H9 (cell line): ENCODE data around the gene NTNG2. TPM values are rescaled to one million over a fixed set of nuclear protein-coding genes. Genes with fewer than 3 reads are reported as not detected.

ENCODE experiments used
- DNase-seq: peaks from one replicate; pipeline ENCODE4 v3.0.0-alpha.2; 2017
- H2AFZ ChIP-seq: one replicate; pipeline ENCODE4 v1.6.1; 2013; ENCODE audit warnings: mild to moderate bottlenecking, low read length, control low read depth, moderate library complexity
- H2AK5ac ChIP-seq: 2 replicates; pipeline ENCODE4 v1.6.1; 2013; ENCODE audit warnings: low read length, control low read depth, mixed read lengths; ENCODE audit not compliant: insufficient read length
- H2BK120ac ChIP-seq: one replicate; pipeline ENCODE4 v1.6.1; 2013; ENCODE audit warnings: low read depth, mild to moderate bottlenecking, low read length, control low read depth, inconsistent platforms; ENCODE audit not compliant: poor library complexity, severe bottlenecking
- H2BK12ac ChIP-seq: 2 replicates; pipeline ENCODE4 v1.6.1; 2013; ENCODE audit warnings: low read length, control low read depth, mixed read lengths, low read depth; ENCODE audit not compliant: insufficient read length
- H2BK15ac ChIP-seq: 2 replicates; pipeline ENCODE4 v1.6.1; 2013; ENCODE audit warnings: low read depth, low read length, control low read depth
- H2BK20ac ChIP-seq: one replicate; pipeline ENCODE4 v1.6.1; 2013; ENCODE audit warnings: low read depth, mild to moderate bottlenecking, low read length, control low read depth, inconsistent platforms; ENCODE audit not compliant: poor library complexity, severe bottlenecking
- H2BK5ac ChIP-seq: 2 replicates; pipeline ENCODE4 v1.6.1; 2013; ENCODE audit warnings: low read length, control low read depth, mixed read lengths; ENCODE audit not compliant: insufficient read length
- H3K14ac ChIP-seq: 2 replicates; pipeline ENCODE4 v1.6.1; 2013; ENCODE audit warnings: low read length, control low read depth; ENCODE audit not compliant: insufficient read depth
- H3K18ac ChIP-seq: 2 replicates; pipeline ENCODE4 v1.6.1; 2013; ENCODE audit warnings: low read depth, mild to moderate bottlenecking, mixed read lengths, low read length, control low read depth; ENCODE audit not compliant: insufficient read length
- H3K23ac ChIP-seq: 2 replicates; pipeline ENCODE4 v1.6.1; 2013; ENCODE audit warnings: low read length, control low read depth, mixed read lengths, low read depth; ENCODE audit not compliant: insufficient read length
- H3K23me2 ChIP-seq: 2 replicates; pipeline ENCODE4 v1.6.1; 2013; ENCODE audit warnings: low read depth, mild to moderate bottlenecking, mixed read lengths, low read length, control low read depth; ENCODE audit not compliant: insufficient read length, poor library complexity, severe bottlenecking
- H3K27ac ChIP-seq: 2 replicates; pipeline ENCODE4 v1.5.1; 2013; ENCODE audit warnings: low read length, control low read depth, mixed read lengths, low read depth; ENCODE audit not compliant: insufficient read length
- H3K27me3 ChIP-seq: 2 replicates; pipeline ENCODE4 v1.6.1; 2013; ENCODE audit warnings: low read length, control low read depth, inconsistent platforms; ENCODE audit not compliant: insufficient read depth
- H3K4ac ChIP-seq: 2 replicates; pipeline ENCODE4 v1.6.1; 2013; ENCODE audit warnings: low read depth, mild to moderate bottlenecking, control low read depth, inconsistent platforms, low read length, moderate library complexity
- H3K4me1 ChIP-seq: 2 replicates; pipeline ENCODE4 v1.6.1; 2013; ENCODE audit warnings: low read length, control low read depth, inconsistent platforms; ENCODE audit not compliant: insufficient read depth
- H3K4me2 ChIP-seq: 2 replicates; pipeline ENCODE4 v1.6.1; 2013; ENCODE audit warnings: low read length, control low read depth, mixed read lengths; ENCODE audit not compliant: insufficient read length, insufficient read depth
- H3K56ac ChIP-seq: 2 replicates; pipeline ENCODE4 v1.6.1; 2013; ENCODE audit warnings: low read depth, mild to moderate bottlenecking, mixed read lengths, low read length, control low read depth; ENCODE audit not compliant: insufficient read length
- H3K79me1 ChIP-seq: 2 replicates; pipeline ENCODE4 v1.6.1; 2013; ENCODE audit warnings: low read depth, mild to moderate bottlenecking, moderate library complexity, low read length, control low read depth, inconsistent platforms; ENCODE audit not compliant: insufficient read depth, poor library complexity, severe bottlenecking
- H3K79me2 ChIP-seq: 2 replicates; pipeline ENCODE4 v1.6.1; 2013; ENCODE audit warnings: low read length, control low read depth, inconsistent platforms; ENCODE audit not compliant: insufficient read depth
- H3K9ac ChIP-seq: 2 replicates; pipeline ENCODE4 v1.6.1; 2013; ENCODE audit warnings: low read length, control low read depth, mixed read lengths; ENCODE audit not compliant: insufficient read length; ENCODE audit errors: extremely low read depth
- H3K9me3 ChIP-seq: one replicate; pipeline ENCODE4 v1.6.1; 2013; ENCODE audit warnings: low read depth, low read length, inconsistent platforms; ENCODE audit not compliant: control insufficient read depth
- H3T11ph ChIP-seq: one replicate; pipeline ENCODE4 v1.6.1; 2013; ENCODE audit warnings: mild to moderate bottlenecking, low read length, control low read depth, inconsistent platforms
- H4K20me1 ChIP-seq: one replicate; pipeline ENCODE4 v1.6.1; 2013; ENCODE audit not compliant: control insufficient read depth, insufficient read length, insufficient read depth
- H4K5ac ChIP-seq: 2 replicates; pipeline ENCODE4 v1.6.1; 2013; ENCODE audit warnings: low read depth, mild to moderate bottlenecking, mixed read lengths, low read length, control low read depth; ENCODE audit not compliant: insufficient read length
- H4K8ac ChIP-seq: replicated peaks from 2 replicates; pipeline ENCODE4 v1.6.1; 2013; ENCODE audit warnings: low read length, control low read depth, mixed read lengths, low read depth; ENCODE audit not compliant: insufficient read length
- H4K91ac ChIP-seq: 2 replicates; pipeline ENCODE4 v1.6.1; 2013; ENCODE audit warnings: low read depth, mild to moderate bottlenecking, moderate library complexity, mixed read lengths, low read length, control low read depth; ENCODE audit not compliant: insufficient read length
- H3K27ac Mint-ChIP-seq, 3 experiments: 2 replicates in 2 of 3; 3 replicates in 1 of 3; pipeline ENCODE4 v1.8.0; 2020 to 2021; ENCODE audit warnings: mixed read lengths in 3 of 3, mild to moderate bottlenecking in 1 of 3, moderate library complexity in 1 of 3
- H3K27me3 Mint-ChIP-seq: 2 replicates; pipeline ENCODE4 v1.8.0; 2021; ENCODE audit warnings: low read depth, mild to moderate bottlenecking, moderate library complexity, mixed read lengths
- H3K36me3 Mint-ChIP-seq, 3 experiments: 2 replicates in 2 of 3; 3 replicates in 1 of 3; pipeline ENCODE4 v1.8.0; 2020 to 2021; ENCODE audit warnings: low read depth in 3 of 3, mixed read lengths in 3 of 3; ENCODE audit not compliant: insufficient read depth in 1 of 3
- H3K4me1 Mint-ChIP-seq, 2 experiments: 2 replicates each; pipeline ENCODE4 v1.8.0; 2020; ENCODE audit warnings: mixed read lengths in 2 of 2
- H3K4me3 Mint-ChIP-seq, 2 experiments: 2 replicates in 1 of 2; 3 replicates in 1 of 2; pipeline ENCODE4 v1.8.0; 2020 to 2021; ENCODE audit warnings: mild to moderate bottlenecking in 2 of 2, mixed read lengths in 2 of 2, moderate library complexity in 1 of 2
- H3K9me3 Mint-ChIP-seq, 2 experiments: 2 replicates in 1 of 2; 3 replicates in 1 of 2; pipeline ENCODE4 v1.8.0; 2020; ENCODE audit warnings: mild to moderate bottlenecking in 2 of 2, mixed read lengths in 2 of 2, moderate library complexity in 1 of 2
- WGBS: extraction: QIAGEN DNeasy Blood & Tissue Kit; methylation state at CpG from one replicate; pipeline ENCODE4 v1.1.7; 2013; ENCODE audit warnings: missing lambda C conversion rate, low lambda C conversion rate, mixed read lengths; ENCODE audit not compliant: insufficient read length; ENCODE audit errors: extremely low coverage; 5-methylcytosine and 5-hydroxymethylcytosine counted together
- total RNA-seq: library from RNA; stranded (reverse); gene quantifications from 2 replicates; pipeline ENCODE4 v1.2.1, GENCODE V29; 2021
- TF ChIP-seq, protein P1 (sequence below): fragments of 200-600 bp; sonication (generic); conservative IDR thresholded peaks from 3 replicates; pipeline ENCODE4 v1.8.0; 2021; ENCODE audit warnings: antibody characterized with exemption, mild to moderate bottlenecking

NTNG2 gene
- total RNA-seq, 1 experiment from 2014 or later, result 0.52 TPM

DNA sequence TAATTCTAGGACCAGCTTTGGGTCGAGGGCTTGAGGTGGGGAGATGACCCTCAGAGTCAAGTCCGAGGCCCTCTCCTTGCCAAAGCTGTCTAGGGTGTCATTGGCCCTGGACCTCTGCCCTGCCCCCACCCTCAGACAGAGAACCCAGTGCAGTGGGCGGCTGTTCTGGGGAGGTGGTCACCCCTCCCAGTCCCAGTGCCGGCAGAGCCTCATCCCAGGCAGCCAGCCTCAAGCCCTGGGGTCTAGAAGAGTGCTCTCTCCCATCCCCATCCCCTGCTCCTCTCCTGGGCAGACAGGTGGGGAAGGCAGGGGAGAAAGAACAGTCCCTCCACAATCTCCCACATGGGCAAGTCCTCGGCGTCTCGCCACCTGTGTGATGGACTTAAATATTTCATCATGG is 7.0 kb downstream of the NTNG2 start:
- H2BK5ac ChIP-seq, result no peak overlapping the region
- WGBS, result no CpG with 5 or more reads among the region's 7 CpGs
- no peaks in the 10 kb centered on the region for H3K79me2 ChIP-seq
- no peak for DNase-seq
- H3K9ac ChIP-seq, result no peak overlapping the region
- H3K27ac Mint-ChIP-seq, result no peak overlapping the region
- TF ChIP-seq, protein P1, sequence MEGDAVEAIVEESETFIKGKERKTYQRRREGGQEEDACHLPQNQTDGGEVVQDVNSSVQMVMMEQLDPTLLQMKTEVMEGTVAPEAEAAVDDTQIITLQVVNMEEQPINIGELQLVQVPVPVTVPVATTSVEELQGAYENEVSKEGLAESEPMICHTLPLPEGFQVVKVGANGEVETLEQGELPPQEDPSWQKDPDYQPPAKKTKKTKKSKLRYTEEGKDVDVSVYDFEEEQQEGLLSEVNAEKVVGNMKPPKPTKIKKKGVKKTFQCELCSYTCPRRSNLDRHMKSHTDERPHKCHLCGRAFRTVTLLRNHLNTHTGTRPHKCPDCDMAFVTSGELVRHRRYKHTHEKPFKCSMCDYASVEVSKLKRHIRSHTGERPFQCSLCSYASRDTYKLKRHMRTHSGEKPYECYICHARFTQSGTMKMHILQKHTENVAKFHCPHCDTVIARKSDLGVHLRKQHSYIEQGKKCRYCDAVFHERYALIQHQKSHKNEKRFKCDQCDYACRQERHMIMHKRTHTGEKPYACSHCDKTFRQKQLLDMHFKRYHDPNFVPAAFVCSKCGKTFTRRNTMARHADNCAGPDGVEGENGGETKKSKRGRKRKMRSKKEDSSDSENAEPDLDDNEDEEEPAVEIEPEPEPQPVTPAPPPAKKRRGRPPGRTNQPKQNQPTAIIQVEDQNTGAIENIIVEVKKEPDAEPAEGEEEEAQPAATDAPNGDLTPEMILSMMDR, result no peak
- H3K4me2 ChIP-seq, result no peak overlapping the region
- no peaks in the 10 kb centered on the region for H3K9me3 ChIP-seq
- H3K79me1 ChIP-seq, result no peaks in the 10 kb centered on the region
- H4K5ac ChIP-seq, result no peak overlapping the region
- no peak overlapping the region for H3K4ac ChIP-seq
- H3K4me1 Mint-ChIP-seq, result peaks cover 2 to 40% of the 10 kb centered on the region in 2 experiments
- no peak overlapping the region for H2AFZ ChIP-seq
- no peak overlapping the region for H2BK20ac ChIP-seq
- no peak overlapping the region for H3K56ac ChIP-seq
- H3T11ph ChIP-seq, result no peak overlapping the region
- H2BK15ac ChIP-seq, result no peak overlapping the region
- H2BK12ac ChIP-seq, result no peak overlapping the region
- H4K91ac ChIP-seq, result no peak overlapping the region
- H3K27me3 ChIP-seq, result peaks cover 19% of the 10 kb centered on the region; the same call in 1 of the 2 replicates
- no peaks in the 10 kb centered on the region for H4K20me1 ChIP-seq
- no peaks in the 10 kb centered on the region for H3K23me2 ChIP-seq
- H4K8ac ChIP-seq, result no peak overlapping the region
- no peak overlapping the region for H3K18ac ChIP-seq
- no peaks in the 10 kb centered on the region; a peak in 2 of 5 replicates for H3K9me3 Mint-ChIP-seq
- no peak overlapping the region for H3K23ac ChIP-seq
- no peak overlapping the region for H3K27ac ChIP-seq
- H3K36me3 Mint-ChIP-seq, result no peaks in the 10 kb centered on the region
- no peak overlapping the region for H3K14ac ChIP-seq
- H3K27me3 Mint-ChIP-seq, result peaks cover 65% of the 10 kb centered on the region
- H3K4me3 Mint-ChIP-seq, result no peak overlapping the region
- no peaks in the 10 kb centered on the region for H3K4me1 ChIP-seq
- H2BK120ac ChIP-seq, result no peak overlapping the region
- no peak overlapping the region for H2AK5ac ChIP-seq
